ENCODE results near the gene SPSB4. TPM values are rescaled to one million over a fixed set of nuclear protein-coding genes. Genes with fewer than 3 reads are reported as not detected.

SPSB4 gene
- total RNA-seq, 1 donor, result not detected

DNA sequence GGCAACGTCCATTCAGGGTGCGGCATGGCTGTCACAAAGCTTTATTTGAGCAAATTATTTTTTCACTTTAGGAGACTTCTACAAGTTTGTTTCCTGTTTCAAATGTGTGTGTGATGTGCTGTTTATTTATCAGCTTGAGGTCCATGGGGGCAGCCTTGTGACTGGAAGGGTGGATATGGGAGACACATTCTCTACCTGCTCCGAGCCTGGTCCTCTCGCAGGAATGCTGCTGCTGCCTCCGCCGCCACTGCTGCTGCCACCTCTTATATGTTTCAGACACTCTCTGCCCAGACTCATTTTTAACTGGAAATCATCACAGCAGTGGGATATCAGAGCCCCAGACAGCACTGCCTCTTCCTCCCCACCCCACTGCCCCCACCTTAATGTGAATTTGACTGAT, 97.0 kb downstream of the SPSB4 start:
- no peaks in the 10 kb centered on the region for H3K9me3 ChIP-seq (ENCODE audit: low read depth, low read length)
- no peak for DNase-seq (ENCODE audit: insufficient read length, low spot score, missing footprints)
- no peaks in the 10 kb centered on the region for H3K36me3 ChIP-seq (ENCODE audit: insufficient read depth, low read length)
- H3K4me1 ChIP-seq (ENCODE audit: insufficient read depth, low read length), result no peaks in the 10 kb centered on the region
- H3K27me3 ChIP-seq (ENCODE audit: insufficient read depth, low read length), result no peaks in the 10 kb centered on the region
- H3K27ac ChIP-seq (ENCODE audit: low read depth, low read length), result no peak overlapping the region
- no peak overlapping the region for H2AFZ ChIP-seq (ENCODE audit: low read length)
- no peak overlapping the region for H3K4me2 ChIP-seq (ENCODE audit: insufficient read depth, low read length)
- no peak overlapping the region for H3K4me3 ChIP-seq (ENCODE audit: insufficient read depth, low read length)
- H3K79me2 ChIP-seq (ENCODE audit: insufficient read depth, low read length), result no peaks in the 10 kb centered on the region
- TF ChIP-seq, protein P1, sequence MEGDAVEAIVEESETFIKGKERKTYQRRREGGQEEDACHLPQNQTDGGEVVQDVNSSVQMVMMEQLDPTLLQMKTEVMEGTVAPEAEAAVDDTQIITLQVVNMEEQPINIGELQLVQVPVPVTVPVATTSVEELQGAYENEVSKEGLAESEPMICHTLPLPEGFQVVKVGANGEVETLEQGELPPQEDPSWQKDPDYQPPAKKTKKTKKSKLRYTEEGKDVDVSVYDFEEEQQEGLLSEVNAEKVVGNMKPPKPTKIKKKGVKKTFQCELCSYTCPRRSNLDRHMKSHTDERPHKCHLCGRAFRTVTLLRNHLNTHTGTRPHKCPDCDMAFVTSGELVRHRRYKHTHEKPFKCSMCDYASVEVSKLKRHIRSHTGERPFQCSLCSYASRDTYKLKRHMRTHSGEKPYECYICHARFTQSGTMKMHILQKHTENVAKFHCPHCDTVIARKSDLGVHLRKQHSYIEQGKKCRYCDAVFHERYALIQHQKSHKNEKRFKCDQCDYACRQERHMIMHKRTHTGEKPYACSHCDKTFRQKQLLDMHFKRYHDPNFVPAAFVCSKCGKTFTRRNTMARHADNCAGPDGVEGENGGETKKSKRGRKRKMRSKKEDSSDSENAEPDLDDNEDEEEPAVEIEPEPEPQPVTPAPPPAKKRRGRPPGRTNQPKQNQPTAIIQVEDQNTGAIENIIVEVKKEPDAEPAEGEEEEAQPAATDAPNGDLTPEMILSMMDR (IDR thresholded peaks at IDR 0.05; ENCODE audit: extremely low read depth, low read depth, low read length), result no peak
- H4K20me1 ChIP-seq (ENCODE audit: insufficient read depth, low read length), result no peaks in the 10 kb centered on the region

DNA sequence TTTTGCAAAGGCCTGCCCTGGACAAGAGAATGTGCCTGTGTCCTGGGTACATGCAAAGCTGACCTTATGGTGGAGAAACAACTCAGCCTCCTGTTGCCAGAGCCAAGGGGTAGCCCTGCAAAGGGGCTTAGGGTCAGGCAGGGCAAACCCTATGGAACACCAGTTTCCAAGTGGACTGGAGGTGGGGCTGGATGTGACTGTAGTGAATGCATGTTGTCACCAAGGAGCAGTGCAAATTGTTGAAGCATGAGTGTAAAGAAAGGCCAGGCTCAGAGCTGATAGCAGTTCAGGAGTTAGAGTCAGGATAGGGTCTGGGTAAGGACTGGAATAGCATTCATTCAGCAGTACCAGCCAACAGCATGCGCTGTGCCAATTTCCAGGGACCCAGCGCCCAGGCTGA, 97.6 kb downstream of the SPSB4 start:
- Histone ChIP-seq H3K27me3 (ENCODE audit: insufficient read depth, low read length) (no peaks in the 10 kb centered on the region), H4K20me1 (ENCODE audit: insufficient read depth, low read length) (no peaks in the 10 kb centered on the region), H3K4me2 (ENCODE audit: insufficient read depth, low read length) (no peak overlapping the region), H3K27ac (ENCODE audit: low read depth, low read length) (no peak overlapping the region), H3K4me3 (ENCODE audit: insufficient read depth, low read length) (no peak overlapping the region), H3K4me1 (ENCODE audit: insufficient read depth, low read length) (no peaks in the 10 kb centered on the region), H3K79me2 (ENCODE audit: insufficient read depth, low read length) (no peaks in the 10 kb centered on the region), H3K9me3 (ENCODE audit: low read depth, low read length) (no peaks in the 10 kb centered on the region), H2AFZ (ENCODE audit: low read length) (no peak overlapping the region), H3K36me3 (ENCODE audit: insufficient read depth, low read length) (no peaks in the 10 kb centered on the region)
- TF ChIP-seq, protein P1 (IDR thresholded peaks at IDR 0.05; ENCODE audit: extremely low read depth, low read depth, low read length), result no peak
- DNase-seq (ENCODE audit: insufficient read length, low spot score, missing footprints), result no peak

DNA sequence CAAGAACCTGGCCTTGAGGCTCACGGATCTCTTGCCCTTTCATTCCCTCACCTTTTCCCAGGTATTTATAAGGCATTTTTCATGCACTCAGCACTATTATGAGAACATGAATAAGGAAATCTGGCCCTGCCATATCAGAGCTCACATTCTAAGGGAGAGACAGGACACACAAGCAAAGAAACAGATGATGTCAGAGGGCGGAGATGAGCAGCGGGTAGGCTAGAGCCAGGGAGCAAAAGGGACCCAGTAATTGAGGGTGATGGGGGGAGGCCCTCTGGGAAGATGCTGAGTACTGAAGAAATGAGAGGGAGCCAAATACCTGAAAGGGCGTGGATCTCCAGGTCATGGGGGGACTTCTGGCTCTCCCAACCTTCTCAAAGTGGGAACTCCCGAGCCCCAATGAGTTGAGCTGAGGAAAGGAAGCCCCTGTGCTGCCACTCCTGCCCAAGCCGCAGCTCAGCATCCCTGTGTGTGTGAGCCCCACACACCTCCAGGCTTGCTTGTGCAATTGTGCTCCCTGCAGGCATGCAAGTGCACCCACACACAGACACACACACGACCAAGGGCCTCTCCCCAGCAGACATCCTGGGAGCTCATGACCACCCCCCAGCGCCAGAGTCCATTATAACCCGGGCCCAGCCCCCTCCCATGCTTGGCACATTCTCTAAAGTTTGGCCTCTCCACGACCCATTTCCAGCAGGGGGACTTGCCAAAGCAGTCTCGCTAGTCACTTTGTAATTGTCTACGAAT, 99.1 kb downstream of the SPSB4 start:
- no peak overlapping the region for H3K27ac ChIP-seq (ENCODE audit: low read depth, low read length)
- no peak overlapping the region for H2AFZ ChIP-seq (ENCODE audit: low read length)
- no peaks in the 10 kb centered on the region for H4K20me1 ChIP-seq (ENCODE audit: insufficient read depth, low read length)
- no peaks in the 10 kb centered on the region for H3K4me1 ChIP-seq (ENCODE audit: insufficient read depth, low read length)
- DNase-seq (ENCODE audit: insufficient read length, low spot score, missing footprints), result no peak
- TF ChIP-seq, protein P1 (IDR thresholded peaks at IDR 0.05; ENCODE audit: extremely low read depth, low read depth, low read length), result no peak
- no peaks in the 10 kb centered on the region for H3K79me2 ChIP-seq (ENCODE audit: insufficient read depth, low read length)
- H3K9me3 ChIP-seq (ENCODE audit: low read depth, low read length), result no peaks in the 10 kb centered on the region
- H3K4me2 ChIP-seq (ENCODE audit: insufficient read depth, low read length), result no peak overlapping the region
- no peaks in the 10 kb centered on the region for H3K27me3 ChIP-seq (ENCODE audit: insufficient read depth, low read length)
- H3K4me3 ChIP-seq (ENCODE audit: insufficient read depth, low read length), result no peak overlapping the region
- no peaks in the 10 kb centered on the region for H3K36me3 ChIP-seq (ENCODE audit: insufficient read depth, low read length)

DNA sequence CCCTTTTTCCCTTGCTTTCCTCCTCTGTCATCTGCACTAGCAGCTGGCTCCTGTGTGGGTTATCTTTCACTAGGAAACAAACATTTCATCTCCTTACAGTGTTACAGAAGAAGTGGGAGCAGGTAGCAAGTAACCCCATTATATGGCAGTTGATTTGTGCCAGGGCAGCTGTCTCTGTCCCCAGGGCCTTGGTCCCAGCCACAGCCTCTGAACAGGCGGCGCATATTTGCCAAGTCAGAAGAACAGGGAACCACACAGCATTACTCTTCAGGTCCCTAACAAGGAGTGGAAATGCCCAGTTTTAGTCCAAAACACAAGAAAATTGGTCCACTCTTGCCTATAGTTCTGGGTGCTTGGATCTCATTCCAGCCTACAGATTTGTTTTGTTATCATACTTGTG, 99.8 kb downstream of the SPSB4 start:
- H3K27ac ChIP-seq (ENCODE audit: low read depth, low read length), result no peak overlapping the region
- no peaks in the 10 kb centered on the region for H3K79me2 ChIP-seq (ENCODE audit: insufficient read depth, low read length)
- no peaks in the 10 kb centered on the region for H3K9me3 ChIP-seq (ENCODE audit: low read depth, low read length)
- no peaks in the 10 kb centered on the region for H3K36me3 ChIP-seq (ENCODE audit: insufficient read depth, low read length)
- H3K4me3 ChIP-seq (ENCODE audit: insufficient read depth, low read length), result no peak overlapping the region
- no peak for DNase-seq (ENCODE audit: insufficient read length, low spot score, missing footprints)
- H3K4me1 ChIP-seq (ENCODE audit: insufficient read depth, low read length), result no peaks in the 10 kb centered on the region
- TF ChIP-seq, protein P1 (IDR thresholded peaks at IDR 0.05; ENCODE audit: extremely low read depth, low read depth, low read length), result no peak
- H3K27me3 ChIP-seq (ENCODE audit: insufficient read depth, low read length), result no peaks in the 10 kb centered on the region
- no peak overlapping the region for H3K4me2 ChIP-seq (ENCODE audit: insufficient read depth, low read length)
- H2AFZ ChIP-seq (ENCODE audit: low read length), result no peak overlapping the region
- H4K20me1 ChIP-seq (ENCODE audit: insufficient read depth, low read length), result no peaks in the 10 kb centered on the region

Data from osteoblast (primary cell).